NB4 (cell line): ENCODE data around the gene EXOC3.

Experiments
- DNase-seq: peaks from one replicate; pipeline ENCODE4 v3.0.0; 2010; ENCODE audit warnings: low read depth
- H3K4me3 ChIP-seq: one replicate; pipeline ENCODE4 v1.5.1; 2011; ENCODE audit warnings: mild to moderate bottlenecking, low read depth, low read length, moderate library complexity
- CTCF ChIP-seq: IDR thresholded peaks from one replicate; pipeline ENCODE4 v1.5.1; 2012; ENCODE audit warnings: low read depth, low read length
- MAX ChIP-seq: IDR thresholded peaks from 2 replicates; pipeline ENCODE4 v1.6.1; 2011; ENCODE audit warnings: low read depth, low read length
- MYC ChIP-seq: IDR thresholded peaks from 2 replicates; pipeline ENCODE4 v1.6.1; 2011; ENCODE audit warnings: low read depth, low read length
- POLR2A ChIP-seq: IDR thresholded peaks from 2 replicates; pipeline ENCODE4 v1.6.1; 2011; ENCODE audit warnings: mild to moderate bottlenecking; ENCODE audit not compliant: insufficient read length; ENCODE audit errors: extremely low read depth

Gene EXOC3

GRCh38 chr5:463301-463700 is 20.3 kb downstream of the EXOC3 start:
- no peak for DNase-seq
- H3K4me3 ChIP-seq: no peak overlapping the region
- TF ChIP-seq POLR2A (no peak), CTCF (no peak)

- TF ChIP-seq MAX (no peak), CTCF (no peak), MYC (no peak), POLR2A (no peak)
- DNase-seq: peak; percentile 83
- H3K4me3 ChIP-seq: no peak overlapping the region
These were observed 21.0 kb downstream of the EXOC3 start for GRCh38 chr5:463952-464351.

- H3K4me3 ChIP-seq: no peak overlapping the region
- no peak for TF ChIP-seq CTCF
- TF ChIP-seq MAX: no peak
- no peak for TF ChIP-seq MYC
- no peak for TF ChIP-seq POLR2A
- no peak for DNase-seq
These were observed 21.5 kb downstream of the EXOC3 start for GRCh38 chr5:464446-464842.

GRCh38 chr5:464843-465590 is 22.0 kb downstream of the EXOC3 start:
- TF ChIP-seq CTCF (no peak), MAX (no peak), MYC (no peak), POLR2A (no peak)
- no peak overlapping the region for H3K4me3 ChIP-seq
- DNase-seq: no peak

- no peak for TF ChIP-seq MYC
- TF ChIP-seq CTCF: no peak
- TF ChIP-seq POLR2A: no peak
- no peak for TF ChIP-seq MAX
- DNase-seq: no peak
- H3K4me3 ChIP-seq: no peak overlapping the region
These were observed 22.8 kb downstream of the EXOC3 start for GRCh38 chr5:465591-466403.
